Neural cell (in vitro differentiated cells): Measurements from ENCODE around the gene GSN. TPM values are rescaled to one million over a fixed set of nuclear protein-coding genes. Genes with fewer than 3 reads are reported as not detected.

Source experiments
- H2AFZ ChIP-seq: fragments of 200-600, 300-800 bp; sonication (generic), shearing (Covaris generic); 2 replicates; pipeline ENCODE4 v1.6.0; 2014; ENCODE audit warnings: low read depth, mild to moderate bottlenecking, antibody characterized with exemption, low read length, moderate library complexity
- H3F3A ChIP-seq: fragments of 200-600 bp; shearing (Covaris generic); 2 replicates; pipeline ENCODE4 v1.6.1; 2016; ENCODE audit warnings: mild to moderate bottlenecking, moderate library complexity, mixed read lengths, antibody characterized with exemption, low read length; ENCODE audit not compliant: insufficient read depth, poor library complexity, severe bottlenecking
- H3K27ac ChIP-seq: fragments of 200-600, 300-800 bp; sonication (generic), shearing (Covaris generic); 2 replicates; pipeline ENCODE4 v1.5.1; 2014; ENCODE audit warnings: mild to moderate bottlenecking, low read length, moderate library complexity
- H3K27me3 ChIP-seq: fragments of 300-800, 200-600 bp; sonication (generic), shearing (Covaris generic); 2 replicates; pipeline ENCODE4 v1.6.0; 2014; ENCODE audit warnings: mild to moderate bottlenecking, low read depth, low read length, moderate library complexity; ENCODE audit not compliant: insufficient read depth
- H3K36me3 ChIP-seq: fragments of 300-800, 200-600 bp; sonication (generic), shearing (Covaris generic); 2 replicates; pipeline ENCODE4 v1.5.1; 2014; ENCODE audit warnings: mild to moderate bottlenecking, antibody characterized with exemption, low read length, moderate library complexity; ENCODE audit not compliant: insufficient read depth
- H3K4me2 ChIP-seq: fragments of 300-800, 200-600 bp; sonication (generic), shearing (Covaris generic); 2 replicates; pipeline ENCODE4 v1.6.0; 2014; ENCODE audit warnings: mild to moderate bottlenecking, low read length
- H3K4me3 ChIP-seq: fragments of 300-800, 200-600 bp; sonication (generic), shearing (Covaris generic); 2 replicates; pipeline ENCODE4 v1.5.1; 2014; ENCODE audit warnings: mild to moderate bottlenecking, low read length, moderate library complexity
- H3K79me2 ChIP-seq: fragments of 200-600 bp; shearing (Covaris generic); replicated peaks from 2 replicates; pipeline ENCODE4 v1.6.0; 2014; ENCODE audit warnings: mild to moderate bottlenecking, low read length, moderate library complexity; ENCODE audit not compliant: insufficient read depth
- H3K9ac ChIP-seq: fragments of 300-800, 200-600 bp; sonication (generic), shearing (Covaris generic); 2 replicates; pipeline ENCODE4 v1.6.1; 2016; ENCODE audit warnings: mild to moderate bottlenecking, low read length, mixed read lengths
- H3K9me2 ChIP-seq: fragments of 200-600 bp; shearing (Covaris generic); 2 replicates; pipeline ENCODE4 v1.6.1; 2016; ENCODE audit warnings: mild to moderate bottlenecking, low read length, mixed read lengths; ENCODE audit not compliant: insufficient read depth
- H3K9me3 ChIP-seq: fragments of 200-600, 300-800 bp; sonication (generic), shearing (Covaris generic); 2 replicates; pipeline ENCODE4 v1.6.1; 2016; ENCODE audit warnings: mild to moderate bottlenecking, mixed run types, low read length, moderate library complexity, mixed read lengths
- H4K20me1 ChIP-seq: fragments of 200-600 bp; shearing (Covaris generic); 2 replicates; pipeline ENCODE4 v1.6.1; 2016; ENCODE audit warnings: mild to moderate bottlenecking, mixed run types; ENCODE audit not compliant: insufficient read depth
- CTCF ChIP-seq: fragments of 450-650 bp; IDR thresholded peaks from 2 replicates; pipeline ENCODE4 v1.5.1; 2014; ENCODE audit warnings: antibody characterized with exemption, mild to moderate bottlenecking, moderate library complexity; ENCODE audit not compliant: poor library complexity, severe bottlenecking
- EP300 ChIP-seq: fragments of 450-650 bp; conservative IDR thresholded peaks from 2 replicates; pipeline ENCODE4 v1.6.1; 2014; ENCODE audit warnings: antibody characterized with exemption, mild to moderate bottlenecking, moderate library complexity; ENCODE audit not compliant: poor library complexity, severe bottlenecking
- EZH2 ChIP-seq: fragments of 200-600, 300-800 bp; shearing (Covaris generic), sonication (generic); IDR thresholded peaks from 2 replicates; pipeline ENCODE4 v1.6.1; 2014; ENCODE audit warnings: antibody characterized with exemption, low read length, borderline replicate concordance, mild to moderate bottlenecking; ENCODE audit not compliant: insufficient read depth, poor library complexity, severe bottlenecking
- MXI1 ChIP-seq: fragments of 450-650 bp; conservative IDR thresholded peaks from 2 replicates; pipeline ENCODE4 v1.6.1; 2014; ENCODE audit warnings: antibody characterized with exemption, mild to moderate bottlenecking; ENCODE audit not compliant: poor library complexity, severe bottlenecking
- POLR2AphosphoS5 ChIP-seq: IDR thresholded peaks from 2 replicates; pipeline ENCODE4 v1.6.1; 2012
- RAD21 ChIP-seq: fragments of 450-650 bp; conservative IDR thresholded peaks from 2 replicates; pipeline ENCODE4 v1.6.1; 2014; ENCODE audit warnings: antibody characterized with exemption, mild to moderate bottlenecking, moderate library complexity
- REST ChIP-seq: IDR thresholded peaks from 2 replicates; pipeline ENCODE4 v1.6.1; 2012; ENCODE audit warnings: borderline replicate concordance
- SMC3 ChIP-seq: fragments of 450-650 bp; conservative IDR thresholded peaks from 2 replicates; pipeline ENCODE4 v1.6.1; 2014; ENCODE audit warnings: antibody characterized with exemption, mild to moderate bottlenecking, moderate library complexity; ENCODE audit not compliant: poor library complexity
- TAF1 ChIP-seq: IDR thresholded peaks from 2 replicates; pipeline ENCODE4 v1.6.1; 2012; ENCODE audit warnings: low read depth
- polyA plus RNA-seq: library from polyadenylated mRNA; depleted of rRNA; stranded (reverse); fragments of >200 nt; gene quantifications from 2 replicates; pipeline ENCODE4 v1.2.3, GENCODE V29; 2014

GSN gene
- polyA plus RNA-seq, 1 donor from 2014 or later, result 2.4 TPM

- no peak for TF ChIP-seq POLR2AphosphoS5
- TF ChIP-seq RAD21, result no peak
- no peak for TF ChIP-seq REST
- H3K27ac ChIP-seq, result no peak overlapping the region
These were observed 71.5 kb downstream of the GSN start for GRCh38 chr9:121339437-121339836.

GRCh38 chr9:121340676-121341392, 72.9 kb downstream of the GSN start:
- Histone ChIP-seq H3K27ac (no peak overlapping the region), H3F3A (no peaks in the 10 kb centered on the region), H3K4me2 (no peak overlapping the region), H3K9me2 (no peaks in the 10 kb centered on the region), H3K27me3 (no peaks in the 10 kb centered on the region), H3K9me3 (no peaks in the 10 kb centered on the region), H2AFZ (no peak overlapping the region), H3K9ac (no peak overlapping the region), H3K36me3 (no peaks in the 10 kb centered on the region), H3K4me3 (no peak overlapping the region), H3K79me2 (no peaks in the 10 kb centered on the region), H4K20me1 (no peaks in the 10 kb centered on the region)
- TF ChIP-seq TAF1 (no peak), MXI1 (no peak), EZH2 (no peak), POLR2AphosphoS5 (no peak), RAD21 (no peak), SMC3 (no peak), EP300 (no peak), CTCF (no peak), REST (no peak)

More at GRCh38 chr9:121339437-121339836, 71.5 kb downstream of the GSN start:
- H3K4me3 ChIP-seq, result no peak overlapping the region
- no peaks in the 10 kb centered on the region for H3K9me2 ChIP-seq
- no peaks in the 10 kb centered on the region for H4K20me1 ChIP-seq
- H3K79me2 ChIP-seq, result no peaks in the 10 kb centered on the region
- H3F3A ChIP-seq, result no peaks in the 10 kb centered on the region
- H3K4me2 ChIP-seq, result no peak overlapping the region
- no peak overlapping the region for H2AFZ ChIP-seq
- H3K27me3 ChIP-seq, result no peaks in the 10 kb centered on the region
- no peak overlapping the region for H3K9ac ChIP-seq
- H3K36me3 ChIP-seq, result no peaks in the 10 kb centered on the region
- no peaks in the 10 kb centered on the region for H3K9me3 ChIP-seq
